HG03095 (cell line): ENCODE measurements around the gene CLEC12A.
"Not testable (repeated sequence)": the region's sequence is repeated elsewhere in the genome, so short reads cannot be mapped to it uniquely, and the experiment has no call there.

Source experiments
- ATAC-seq: cut with Tn5 transposase; IDR thresholded peaks from one replicate; pipeline ENCODE4 v1.9.1; 2021; ENCODE audit warnings: moderate library complexity; ENCODE audit not compliant: unreplicated experiment

Gene CLEC12A

DNA sequence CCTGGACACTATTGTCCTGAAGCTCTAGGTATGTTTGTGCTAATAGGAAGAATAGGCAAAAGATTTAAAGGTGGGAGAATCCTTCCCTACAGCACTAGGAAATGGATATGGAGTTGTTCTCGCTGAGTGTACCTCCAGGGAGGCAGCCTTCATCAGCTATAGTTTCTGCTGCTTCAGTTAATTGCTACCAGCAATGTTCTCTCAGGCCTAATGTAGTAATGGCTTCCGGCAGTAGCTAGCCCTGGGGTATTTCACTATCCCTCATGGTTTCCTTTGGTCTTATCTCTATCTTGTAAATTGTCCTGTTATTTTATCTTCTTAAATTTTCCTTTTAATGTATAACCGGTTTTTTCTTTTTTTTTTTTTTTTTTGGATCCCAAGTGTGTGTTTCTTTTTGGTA, 9.3 kb upstream of the CLEC12A start:
- no peak for ATAC-seq

DNA sequence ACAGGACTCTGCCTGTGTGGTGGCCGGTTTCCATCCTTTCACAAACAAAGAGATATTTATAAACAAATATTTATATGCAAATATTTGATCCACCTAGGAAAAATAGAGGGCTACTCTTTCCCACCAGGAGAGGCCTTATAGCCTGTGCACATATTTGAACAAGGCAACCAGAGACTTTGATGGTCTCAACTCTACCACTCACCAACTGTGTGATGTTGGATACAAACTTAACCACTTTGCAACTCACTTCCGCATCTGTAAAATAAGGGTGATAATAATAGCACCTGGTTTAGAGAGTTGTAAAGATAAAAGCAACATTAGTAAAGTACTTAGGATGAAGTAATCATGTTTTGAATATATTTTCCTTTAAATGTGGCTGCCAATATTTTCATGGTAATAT, 1.5 kb upstream of the CLEC12A start:
- ATAC-seq, result no peak

DNA sequence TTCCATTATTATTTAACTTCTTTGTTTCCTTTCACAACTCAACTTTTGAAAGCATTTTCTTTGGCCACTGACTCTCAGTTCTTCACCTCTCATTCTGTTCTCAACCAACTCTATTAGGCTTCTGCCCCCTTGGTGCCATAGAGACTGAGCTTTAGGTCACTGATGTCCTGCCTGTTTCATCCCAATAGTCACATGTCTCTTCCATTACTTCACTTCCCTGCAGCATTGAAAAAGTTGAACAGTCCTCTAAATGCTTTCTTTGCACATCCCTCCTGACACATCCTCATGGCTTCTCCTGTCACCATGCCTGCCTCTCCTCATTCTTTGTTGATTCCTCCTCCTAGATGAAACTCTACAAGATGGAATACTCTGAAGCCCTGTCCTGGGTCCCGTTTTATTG, 2.7 kb downstream of the CLEC12A start:
- ATAC-seq, result no peak

DNA sequence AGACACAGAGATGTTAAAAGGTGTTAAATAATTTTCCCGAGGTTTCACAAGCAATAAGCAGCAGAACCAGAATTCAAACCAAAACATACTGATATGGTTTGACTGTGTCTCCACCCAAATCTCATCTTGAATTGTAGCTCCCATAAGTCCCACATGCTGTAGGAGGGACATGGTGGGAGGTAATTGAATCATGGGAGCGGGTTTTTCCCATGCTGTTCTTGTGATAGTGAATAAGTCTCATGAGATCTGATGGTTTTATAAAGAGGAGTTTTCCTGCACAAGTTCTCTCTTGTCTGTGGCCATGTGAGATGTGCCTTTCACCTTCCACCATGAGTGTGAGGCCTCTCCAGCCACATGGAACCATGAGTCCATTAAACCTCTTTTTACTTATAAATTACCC, 3.5 kb downstream of the CLEC12A start:
- not testable (repeated sequence) for ATAC-seq

DNA sequence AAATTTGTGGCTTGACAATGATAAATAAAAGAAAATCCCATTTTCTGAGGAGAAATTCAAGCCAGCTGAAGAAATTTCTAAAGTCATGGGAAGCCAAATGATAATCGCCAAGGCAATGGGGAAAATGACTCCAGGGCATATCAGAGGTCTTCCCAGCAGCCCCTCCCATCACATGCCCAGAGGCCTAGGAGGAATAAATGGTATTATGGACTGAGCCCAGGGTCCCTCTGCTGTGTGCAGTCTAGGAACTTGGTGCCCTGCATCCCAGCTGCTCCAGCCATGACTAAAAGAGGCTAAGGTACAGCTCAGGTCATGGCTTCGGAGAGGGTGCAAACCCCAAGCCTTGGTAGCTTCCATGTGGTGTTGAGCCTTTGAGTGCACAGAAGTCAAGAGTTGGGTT, 4.4 kb downstream of the CLEC12A start:
- ATAC-seq, result no peak

DNA sequence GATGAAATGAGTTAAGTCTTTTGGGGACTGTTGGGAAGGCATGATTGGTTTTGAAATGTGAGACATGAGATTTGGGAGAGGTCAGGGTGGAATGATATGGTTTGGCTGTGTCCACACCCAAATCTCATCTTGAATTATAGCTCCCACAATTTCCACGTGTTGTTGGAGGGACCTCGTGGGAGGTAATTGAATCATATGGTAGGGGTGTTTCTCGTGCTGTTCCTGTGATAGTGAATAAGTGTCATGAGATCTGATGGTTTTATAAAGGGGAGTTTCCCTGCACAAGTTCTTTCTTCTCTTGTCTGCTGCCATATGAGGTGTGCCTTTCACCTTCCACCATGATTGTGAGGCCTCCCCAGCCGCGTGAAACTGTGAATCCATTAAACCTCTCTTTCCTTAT, 5.4 kb downstream of the CLEC12A start:
- not testable (repeated sequence) for ATAC-seq

DNA sequence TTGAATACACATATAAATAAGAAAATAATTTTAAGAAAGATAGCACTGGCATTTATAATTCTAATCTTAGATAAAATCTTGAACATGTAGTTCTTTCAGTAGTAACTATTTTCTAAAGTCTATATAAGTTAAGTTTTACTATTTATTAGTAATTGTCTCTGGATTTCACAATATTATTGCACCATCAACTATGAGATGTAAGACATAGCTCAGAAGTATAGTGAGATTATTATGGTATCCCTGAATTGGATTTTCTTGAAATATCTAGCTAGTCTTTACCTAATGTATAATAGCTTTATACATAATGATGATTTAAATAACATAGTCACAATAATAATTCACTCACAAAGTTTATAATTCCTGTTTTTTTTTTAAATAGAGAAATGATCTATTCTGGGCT, 6.7 kb downstream of the CLEC12A start:
- no peak for ATAC-seq

DNA sequence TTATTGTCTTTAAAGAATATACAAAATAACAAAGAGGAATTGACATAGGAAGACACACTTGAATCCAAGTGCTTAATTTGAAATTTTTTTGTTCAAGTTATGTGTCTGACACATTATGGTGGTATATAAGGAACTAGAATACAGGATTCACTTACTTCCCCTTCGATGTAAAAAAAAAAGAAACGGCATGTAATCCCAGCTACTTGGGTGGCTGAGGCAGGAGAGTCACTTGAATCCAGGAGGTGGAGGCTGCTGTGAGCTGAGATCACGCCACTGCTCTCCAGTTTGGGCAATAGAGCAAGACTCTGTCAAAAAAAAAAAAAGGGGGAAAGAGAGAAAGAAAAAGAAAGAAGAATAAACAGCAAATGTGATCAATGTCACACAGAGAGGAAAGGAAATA, 8.9 kb downstream of the CLEC12A start:
- ATAC-seq, result no peak

DNA sequence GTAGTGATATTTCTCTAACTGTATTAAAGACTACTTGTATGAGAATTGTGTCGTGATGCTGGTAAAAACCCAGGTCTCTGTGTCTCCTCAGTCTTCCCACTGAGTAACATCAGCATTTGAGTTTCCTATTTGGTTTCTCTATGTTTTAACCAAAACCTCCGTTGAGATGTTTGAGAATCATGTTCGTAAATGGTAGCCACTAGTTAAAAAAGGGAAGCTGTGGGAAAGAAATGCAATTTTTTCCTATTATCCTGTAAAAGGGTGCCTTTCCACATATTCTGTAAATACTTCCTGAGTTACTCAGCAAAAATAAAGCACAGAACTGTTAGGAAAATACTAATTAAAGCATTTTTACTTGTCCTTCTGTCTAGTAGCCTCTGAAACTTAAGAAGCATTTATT, 20.7 kb downstream of the CLEC12A start:
- ATAC-seq, result no peak

DNA sequence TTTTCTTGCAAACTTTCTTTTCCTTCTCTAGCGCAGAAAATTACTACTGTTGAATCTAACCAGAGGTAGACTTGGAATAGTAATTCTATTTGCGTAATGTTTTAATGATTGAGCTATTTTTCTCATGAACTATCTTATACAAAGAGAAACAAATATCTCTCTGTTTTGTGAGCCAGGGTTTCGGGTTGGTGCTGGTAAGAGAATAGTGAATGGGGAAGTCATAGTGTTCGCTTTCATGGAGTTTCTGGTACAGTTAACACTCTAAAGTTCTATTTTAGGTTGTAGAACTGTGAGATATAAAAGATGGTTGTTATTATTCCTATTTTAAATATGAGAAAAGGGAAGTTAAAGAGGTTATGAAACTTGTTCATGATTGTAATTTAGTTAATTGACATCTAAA, 21.1 kb downstream of the CLEC12A start:
- ATAC-seq, result no peak

DNA sequence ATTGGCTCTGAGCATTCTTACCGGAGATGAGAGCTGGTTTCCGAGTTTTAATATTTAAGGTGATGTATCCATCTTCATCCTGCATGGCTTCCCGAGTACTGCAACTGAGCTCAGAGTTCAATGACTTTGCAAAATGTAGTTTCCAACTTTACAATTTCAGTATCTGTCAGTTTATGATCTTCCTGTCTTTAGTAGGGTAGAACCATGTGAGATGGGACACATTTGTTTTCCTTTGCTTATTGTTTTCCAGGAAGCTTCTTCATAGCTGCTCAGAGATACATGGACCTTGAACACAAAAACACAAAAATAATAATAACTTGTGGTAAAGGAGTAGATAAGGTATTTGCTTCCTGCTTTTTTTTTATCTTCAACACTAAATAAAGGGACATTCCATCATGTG, 27.8 kb downstream of the CLEC12A start, which contains the start of gene CLEC1B:
CLEC1B (minus strand) TSS at position 106 of the 400 bp plus-strand sequence; CDS start at position 85, 21 bp downstream.
- ATAC-seq, result no peak

DNA sequence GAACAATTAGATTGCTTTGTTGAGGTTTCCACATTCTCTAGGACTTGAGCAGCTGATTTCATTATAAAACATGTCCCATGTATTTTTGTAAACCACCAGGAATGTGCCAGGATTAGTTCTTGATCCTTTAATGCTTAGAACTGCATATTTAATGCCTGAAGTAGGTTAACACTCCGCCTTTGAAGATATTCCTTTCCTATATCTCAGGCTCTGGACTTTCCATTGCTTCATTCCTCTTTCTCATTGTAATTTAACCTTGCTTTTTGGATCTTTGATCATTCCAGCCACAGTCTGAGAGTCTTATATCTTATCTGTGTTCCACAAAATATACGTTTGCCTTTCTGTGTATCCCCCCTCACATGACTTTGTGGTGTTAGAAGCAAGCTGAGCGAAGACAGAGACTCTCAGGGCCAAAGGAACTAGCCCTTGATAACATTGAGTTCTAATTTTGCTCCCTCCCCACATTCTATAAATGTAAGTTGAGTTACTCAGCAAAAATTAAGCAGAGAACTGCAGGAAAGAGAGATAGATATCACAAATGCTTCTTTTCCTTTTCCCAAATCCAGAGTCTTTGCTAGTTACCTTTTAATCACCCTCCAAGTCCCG, 30.1 kb downstream of the CLEC12A start:
- ATAC-seq, result no peak

DNA sequence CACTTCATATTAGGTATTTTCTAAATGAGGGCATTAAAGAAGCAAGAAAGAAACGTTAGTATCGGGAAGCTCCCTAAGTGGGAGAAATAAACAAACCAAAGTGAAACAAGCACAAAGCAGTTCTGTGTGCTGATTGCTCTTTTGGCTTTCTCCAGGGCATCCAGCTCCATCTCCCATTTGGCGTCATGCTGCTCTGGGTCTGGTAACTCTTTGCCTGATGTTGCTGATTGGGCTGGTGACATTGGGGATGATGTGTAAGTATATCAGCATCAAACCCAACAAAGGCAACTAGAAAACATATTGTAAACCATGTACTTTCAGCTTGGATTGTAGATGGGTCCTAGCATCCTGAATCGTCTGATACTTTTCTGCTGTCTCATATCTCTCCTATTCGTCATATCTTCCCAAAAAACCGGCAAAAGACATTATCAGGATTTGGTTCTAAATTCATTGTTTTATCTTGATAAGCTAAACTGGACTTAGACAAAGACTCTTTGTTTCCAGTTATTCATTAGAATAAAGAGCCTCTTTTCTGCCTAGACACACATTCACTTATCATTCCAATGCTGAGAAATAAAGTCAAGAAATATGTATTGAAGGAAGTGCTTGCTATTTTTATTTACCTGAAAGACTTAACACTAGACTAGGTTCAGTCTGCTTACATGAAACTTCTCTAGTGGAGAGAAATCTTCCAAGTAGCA, 41.6 kb downstream of the CLEC12A start:
- ATAC-seq, result no peak

DNA sequence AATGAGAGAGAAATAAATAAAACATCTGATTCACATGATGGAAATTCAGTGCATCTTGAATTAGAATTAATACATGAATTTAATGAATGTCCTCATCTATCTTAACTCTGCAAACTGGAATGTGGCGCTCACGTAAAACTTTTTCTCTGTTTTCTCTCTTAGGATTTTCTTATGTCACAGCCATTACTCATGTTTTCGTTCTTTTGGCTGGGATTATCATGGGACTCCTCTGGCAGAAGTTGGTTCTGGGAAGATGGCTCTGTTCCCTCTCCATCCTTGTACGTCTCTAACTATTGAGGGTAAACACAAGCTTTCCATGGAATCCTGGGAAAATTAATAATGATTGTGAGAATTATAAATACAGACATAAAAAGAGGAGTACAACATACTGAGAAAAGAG, 44.2 kb downstream of the CLEC12A start:
- ATAC-seq, result no peak

DNA sequence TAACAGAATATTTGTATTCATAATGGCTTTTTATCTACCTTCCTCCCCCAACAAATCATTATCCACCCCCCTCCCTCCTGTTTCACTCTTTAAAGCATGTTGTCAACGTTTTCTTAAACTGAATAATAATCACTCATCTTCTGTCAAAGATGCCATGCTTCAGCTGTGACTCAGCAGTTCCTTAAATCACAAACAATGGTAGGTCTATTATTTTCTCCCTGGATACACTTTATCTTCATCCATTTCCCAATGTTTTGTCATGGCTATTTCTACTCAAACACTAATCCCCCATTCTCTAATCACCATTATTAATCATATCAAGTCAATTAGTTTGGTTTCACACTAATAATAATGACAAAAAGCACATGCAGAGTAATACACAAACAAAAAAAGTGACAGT, 45.7 kb downstream of the CLEC12A start:
- no peak for ATAC-seq

DNA sequence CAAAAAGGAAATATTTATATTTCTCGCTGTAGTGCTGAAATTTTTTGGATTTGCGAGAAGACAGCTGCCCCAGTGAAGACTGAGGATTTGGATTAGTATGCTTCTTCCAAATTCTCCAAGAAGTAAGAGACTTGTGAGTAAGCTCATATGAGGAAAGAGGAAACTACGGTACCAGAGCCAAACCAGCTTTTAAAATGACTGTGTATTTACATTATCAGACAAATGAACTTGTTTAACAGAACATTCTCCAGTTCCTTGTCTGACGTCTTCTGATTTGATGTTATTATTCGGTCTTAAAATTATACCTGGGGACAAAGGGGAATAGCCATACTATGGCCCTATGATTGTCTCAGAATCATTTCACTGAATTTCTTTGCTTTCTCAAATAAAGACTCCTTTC, 47.2 kb downstream of the CLEC12A start:
- ATAC-seq, result no peak

DNA sequence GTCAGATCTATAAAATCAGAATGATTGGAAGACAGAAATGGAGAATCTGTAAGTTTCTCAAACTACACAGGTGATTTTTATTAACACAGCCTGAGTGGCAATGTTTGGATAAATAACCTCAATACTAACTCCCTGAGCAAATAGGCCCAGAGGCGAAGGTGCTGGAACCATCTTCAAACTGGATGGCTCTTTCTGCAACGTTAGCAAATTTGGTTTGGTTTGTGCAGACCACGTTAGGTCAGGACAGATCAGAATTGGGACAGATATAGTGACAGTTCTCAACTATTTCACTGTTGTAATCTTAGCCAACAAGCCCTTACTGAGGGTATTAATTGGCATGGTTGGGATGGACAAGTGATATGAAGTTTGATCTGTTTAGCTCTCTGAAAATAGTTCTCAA, 50.1 kb downstream of the CLEC12A start:
- ATAC-seq, result no peak

DNA sequence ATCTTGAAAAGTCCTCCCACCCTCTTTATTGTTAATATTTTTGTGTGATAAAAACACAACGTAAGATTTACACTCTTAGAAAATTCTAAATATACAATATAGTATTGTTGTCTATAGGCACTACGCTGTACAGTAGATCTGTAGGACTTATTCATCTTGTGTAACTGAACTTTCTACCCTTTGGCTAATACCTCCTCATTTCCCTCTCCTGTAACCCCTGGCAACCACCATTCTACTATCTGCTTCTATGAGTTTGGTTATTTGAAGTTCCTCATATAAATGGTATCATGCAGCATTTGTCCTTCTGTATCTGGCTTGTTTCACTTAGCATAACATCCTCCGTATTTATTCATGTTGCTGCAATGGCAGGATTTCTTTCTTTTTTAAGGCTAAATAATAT, 54.0 kb downstream of the CLEC12A start:
- ATAC-seq, result no peak

DNA sequence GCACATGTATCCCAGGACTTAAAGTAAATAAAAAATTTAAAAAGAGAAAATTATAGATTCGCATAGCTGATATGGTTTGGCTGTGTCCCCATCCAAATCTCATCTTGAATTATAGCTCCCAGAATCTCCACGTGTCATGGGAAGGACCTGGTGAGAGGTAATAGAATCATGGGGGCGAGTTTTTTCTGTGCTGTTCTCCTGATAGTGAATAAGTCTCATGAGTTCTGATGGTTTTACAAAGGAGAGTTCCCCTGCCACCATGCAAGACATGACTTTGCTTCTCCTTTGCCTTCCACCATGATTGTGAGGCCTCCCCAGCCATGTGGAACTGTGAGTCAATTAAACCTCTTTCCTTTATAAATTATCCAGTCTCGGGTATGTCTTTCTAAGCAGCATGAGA, 55.5 kb downstream of the CLEC12A start:
- not testable (repeated sequence) for ATAC-seq

DNA sequence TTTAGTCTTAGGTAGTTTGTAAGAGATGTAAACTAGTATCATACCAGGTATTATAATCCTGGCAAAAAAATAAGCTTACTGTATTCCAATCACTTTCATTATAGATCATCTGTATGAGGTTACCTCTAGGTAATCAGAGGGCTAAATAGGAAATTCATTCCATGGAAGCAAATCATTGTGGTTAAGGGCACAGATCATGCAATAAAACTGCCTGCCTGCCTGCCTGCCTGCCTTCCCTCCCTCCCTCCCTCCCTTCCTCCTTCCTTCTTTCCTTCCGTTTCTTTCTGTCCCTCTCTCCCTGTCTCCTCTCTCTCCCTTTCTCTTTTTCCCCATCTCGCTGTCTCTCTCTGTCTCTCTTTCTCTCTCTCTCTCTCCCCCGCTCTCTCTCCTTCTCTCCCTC, 56.1 kb downstream of the CLEC12A start:
- no peak for ATAC-seq

DNA sequence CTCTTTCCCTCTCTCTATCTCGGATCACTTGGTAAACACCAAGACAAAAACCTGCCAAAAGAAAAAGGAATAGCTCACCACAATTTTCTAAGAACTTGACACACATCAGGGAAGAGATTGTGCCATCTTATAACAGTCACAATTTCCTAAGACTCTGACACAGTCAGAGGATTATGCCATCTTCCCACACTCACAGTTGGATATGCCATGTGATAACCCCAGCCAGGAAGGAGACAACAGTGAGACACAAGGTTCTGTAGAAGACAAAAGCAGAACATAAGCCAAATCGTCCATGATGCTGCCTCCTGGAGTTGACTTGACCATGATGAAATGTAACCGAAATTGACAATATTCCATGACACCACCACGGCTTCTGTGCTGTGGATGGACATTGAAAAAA, 56.5 kb downstream of the CLEC12A start:
- no peak for ATAC-seq

DNA sequence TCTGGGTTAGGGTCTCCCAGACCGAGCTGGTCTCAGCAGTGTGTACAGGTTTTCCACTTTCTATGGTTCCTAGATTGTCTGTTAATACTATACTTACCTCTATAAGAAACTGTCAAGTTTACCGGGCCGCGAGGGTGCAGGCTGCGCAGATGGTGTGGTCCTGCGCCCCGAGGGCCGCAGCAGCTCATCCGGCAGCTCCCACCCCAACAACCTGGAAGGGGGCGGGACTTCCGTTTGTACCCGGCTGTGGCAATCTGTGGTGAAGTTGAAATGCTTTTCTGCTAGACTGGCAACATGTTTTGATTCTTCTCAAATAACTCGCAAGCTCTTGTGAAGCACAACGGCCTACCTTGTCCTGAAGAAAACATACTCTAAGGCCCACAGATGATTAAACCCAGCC, 59.2 kb downstream of the CLEC12A start, which contains the start of gene CLEC9A:
CLEC9A (plus strand) TSS at position 237 of the 400 bp plus-strand sequence. CDS start 22,006 bp downstream, outside the sequence.
- ATAC-seq, result no peak

DNA sequence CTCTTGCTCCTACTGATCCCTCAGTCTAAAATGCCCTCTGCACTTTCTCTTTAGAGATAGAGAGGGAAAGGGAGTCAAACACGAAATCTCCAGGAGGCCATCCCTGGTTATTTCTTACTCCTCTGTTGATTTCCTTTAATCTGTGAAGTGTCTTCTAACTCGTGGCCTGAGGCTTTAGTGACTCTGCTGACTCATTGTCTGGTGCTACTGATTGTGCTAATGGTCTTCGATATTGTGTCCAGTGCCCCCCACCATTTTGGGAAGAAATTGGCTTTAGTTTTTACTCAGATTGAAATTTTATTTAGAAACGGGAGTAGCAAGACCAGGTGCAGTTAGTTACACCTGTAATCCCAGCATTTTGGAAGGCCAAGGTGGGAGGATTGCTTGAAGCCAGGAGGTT, 60.1 kb downstream of the CLEC12A start:
- no peak for ATAC-seq
